A673 (cell line): ENCODE data around the gene ITCH.
"Not testable (repeated sequence)": the region's sequence is repeated elsewhere in the genome, so short reads cannot be mapped to it uniquely, and the experiment has no call there.

ENCODE experiments used
- CTCF ChIP-seq: fragments of 300-800, 200-600 bp; sonication (generic); conservative IDR thresholded peaks from 2 replicates; pipeline ENCODE4 v1.5.1; 2017; ENCODE audit warnings: low read depth, mild to moderate bottlenecking, antibody characterized with exemption, low read length, moderate library complexity, mixed read lengths
- EZH2 ChIP-seq: fragments of 200-600 bp; sonication (generic); IDR thresholded peaks from 2 replicates; pipeline ENCODE4 v1.6.1; 2017; ENCODE audit warnings: borderline replicate concordance, low read depth, mild to moderate bottlenecking, mixed read lengths, antibody characterized with exemption, low read length; ENCODE audit not compliant: poor library complexity, severe bottlenecking

- TF ChIP-seq CTCF, EZH2: not testable (repeated sequence)
Observed at GRCh38 chr20:34359729-34360128, 3.3 kb upstream of the ITCH start.
